K562 (cell line): ENCODE data around the gene ZFYVE21. TPM values are rescaled to one million over a fixed set of nuclear protein-coding genes. Genes with fewer than 3 reads are reported as not detected.
A peak's percentile ranks its signal among the peaks of the same experiment; 100 is the strongest.

Experiments
- CHD7 ChIP-seq: fragments of 200-600 bp; sonication (generic); IDR thresholded peaks from one replicate; pipeline ENCODE4 v1.6.1; 2012; ENCODE audit warnings: mild to moderate bottlenecking, low read depth, low read length, inconsistent platforms
- MGA ChIP-seq: fragments of 450-650 bp; IDR thresholded peaks from 2 replicates; pipeline ENCODE4 v1.6.1; 2016; ENCODE audit warnings: mild to moderate bottlenecking, moderate library complexity
- polyA plus RNA-seq, 8 experiments: library from polyadenylated mRNA; depleted of rRNA in 4 of 8; stranded (reverse) in 5 of 8; unstranded in 3 of 8; fragments of >200 nt; fragmentation: Nextera tagmentation in 2 of 8; fragmentation: Illumina TruSeq in 1 of 8; extraction: Ambion mirVana in 2 of 8; extraction: Trizol in 1 of 8; gene quantifications; 2 replicates each; pipeline versions ENCODE4 v1.2.1 to v1.2.3, GENCODE V29; 2011 to 2014; ENCODE audit warnings: inconsistent platforms in 1 of 8, missing spikeins in 1 of 8
- total RNA-seq, 7 experiments: library from RNA; depleted of rRNA in 6 of 7; stranded (reverse); fragments of >200 nt in 6 of 7; fragmentation: Illumina TruSeq in 2 of 7; extraction: Trizol in 2 of 7; gene quantifications; 2 replicates each; pipeline versions ENCODE4 v1.2.1 to v1.2.3, GENCODE V29; 2011 to 2021; ENCODE audit warnings: low replicate concordance in 1 of 7

The ZFYVE21 gene
- total and polyA plus RNA-seq, 9 of the 15 experiments (the other 6 are each of a cell fraction or from before 2014, with no cell fraction given) = 0.90 to 23.1 (median 15.6) TPM

DNA sequence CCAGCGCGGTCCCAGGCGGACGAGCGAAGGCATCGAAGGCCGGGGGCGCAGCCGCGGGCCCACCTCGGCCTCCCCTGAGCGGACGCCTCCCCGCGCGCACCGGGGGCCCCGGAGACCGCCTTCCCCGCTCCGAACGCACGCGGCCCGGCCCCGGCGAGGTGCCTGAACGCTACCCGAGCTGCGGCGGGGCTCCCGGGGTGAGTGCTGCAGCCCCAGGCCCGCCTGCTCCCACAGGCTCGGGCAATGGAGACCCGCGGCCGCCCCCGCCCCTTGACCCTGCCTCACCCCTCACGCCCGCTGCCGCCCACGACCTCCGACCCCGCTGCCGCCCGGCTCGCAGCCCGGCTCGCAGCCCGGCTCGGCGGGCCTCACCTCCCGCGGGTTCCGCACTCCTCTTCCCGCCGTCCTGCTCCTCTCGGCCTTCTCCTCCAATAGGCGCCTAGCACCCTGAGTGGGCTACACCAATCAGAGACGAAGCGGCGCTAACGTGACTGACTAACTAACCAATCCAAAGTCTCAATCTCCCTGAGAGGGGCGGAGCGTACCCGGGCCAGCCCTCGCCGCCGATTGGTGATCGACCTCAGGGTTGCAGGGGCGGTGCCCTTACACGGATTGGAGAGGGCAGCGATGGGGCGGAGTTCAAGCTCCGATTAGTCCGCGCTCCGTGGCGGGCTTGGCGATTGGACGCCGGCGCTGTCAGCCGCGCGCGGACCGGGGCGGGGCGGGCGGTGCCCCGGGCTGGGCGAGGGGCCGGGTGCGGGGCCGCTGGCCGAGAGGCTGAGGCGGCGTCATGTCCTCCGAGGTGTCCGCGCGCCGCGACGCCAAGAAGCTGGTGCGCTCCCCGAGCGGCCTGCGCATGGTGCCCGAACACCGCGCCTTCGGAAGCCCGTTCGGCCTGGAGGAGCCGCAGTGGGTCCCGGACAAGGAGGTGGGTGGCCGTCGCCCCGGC lies at the start of gene ZFYVE21, which contains the start of gene XRCC3 (continued):
- TF ChIP-seq CHD7 (no peak), MGA (0 out of 2 replicates have a peak, but pooled peaks have one; percentile 8)
